GOT3 (cell line): Measurements from ENCODE around the gene ADAMTSL2.

Experiments used
- DNase-seq: peaks from one replicate; lab custom pipeline; 2025; ENCODE audit warnings: mixed read lengths; lab: John Stamatoyannopoulos, UW

The ADAMTSL2 gene

GRCh38 chr9:133534346-133535291 lies at the start of gene ADAMTSL2:
Gene ADAMTSL2, plus strand, starts transcription at chr9:133534704. Its CDS starts 2,009 bp downstream, at chr9:133536713.
- no peak for DNase-seq

- DNase-seq, result no peak
Observed at GRCh38 chr9:133485531-133486260, 48.8 kb upstream of the ADAMTSL2 start.

- DNase-seq, result no peak
Observed at GRCh38 chr9:133487331-133487725, 47.2 kb upstream of the ADAMTSL2 start.

GRCh38 chr9:133488686-133489252 lies 45.7 kb upstream of the ADAMTSL2 start:
- DNase-seq, result no peak

- DNase-seq, result no peak
Observed at GRCh38 chr9:133489253-133490190, 45.0 kb upstream of the ADAMTSL2 start.

GRCh38 chr9:133490201-133490681 lies 44.3 kb upstream of the ADAMTSL2 start:
- DNase-seq, result no peak

GRCh38 chr9:133490865-133491655 lies 43.4 kb upstream of the ADAMTSL2 start:
- no peak for DNase-seq

GRCh38 chr9:133491656-133491925 lies 42.9 kb upstream of the ADAMTSL2 start:
- DNase-seq, result no peak

- DNase-seq, result no peak
Observed at GRCh38 chr9:133492061-133493021, 42.2 kb upstream of the ADAMTSL2 start.

- no peak for DNase-seq
Observed at GRCh38 chr9:133493428-133493827, 41.1 kb upstream of the ADAMTSL2 start.

- DNase-seq, result no peak
Observed at GRCh38 chr9:133493845-133494540, 40.5 kb upstream of the ADAMTSL2 start.

GRCh38 chr9:133494636-133495326 lies 39.7 kb upstream of the ADAMTSL2 start:
- no peak for DNase-seq

- no peak for DNase-seq
Observed at GRCh38 chr9:133495327-133496293, 38.9 kb upstream of the ADAMTSL2 start.

- no peak for DNase-seq
Observed at GRCh38 chr9:133496861-133497842, 37.4 kb upstream of the ADAMTSL2 start.

GRCh38 chr9:133499132-133499891 lies 35.2 kb upstream of the ADAMTSL2 start:
- no peak for DNase-seq
